HepG2 (cell line): Measurements from ENCODE around the gene C20orf144. TPM values are rescaled to one million over a fixed set of nuclear protein-coding genes. Genes with fewer than 3 reads are reported as not detected.
A peak's percentile ranks its signal among the peaks of the same experiment; 100 is the strongest.

Source experiments
- CSRNP2 ChIP-seq: sonication (generic); formaldehyde crosslinking; conservative IDR thresholded peaks from 2 replicates; pipeline ENCODE4 v1.8.0; 2022; ENCODE audit warnings: low read depth, missing genetic modification reagents
- EED ChIP-seq: sonication (generic); formaldehyde crosslinking; IDR thresholded peaks from 2 replicates; pipeline ENCODE4 v1.5.0; 2020; ENCODE audit warnings: mild to moderate bottlenecking, missing genetic modification reagents
- FOXK1 ChIP-seq: sonication (generic); formaldehyde crosslinking; IDR thresholded peaks from 2 replicates; pipeline ENCODE4 v1.4.0; 2020; ENCODE audit warnings: low read depth, missing genetic modification reagents, borderline replicate concordance
- FOXK2 ChIP-seq: fragments of 450-650 bp; IDR thresholded peaks from 2 replicates; pipeline ENCODE4 v1.6.1; 2016
- MED8 ChIP-seq: sonication (generic); formaldehyde crosslinking; IDR thresholded peaks from 2 replicates; pipeline ENCODE4 v1.8.1; 2023; ENCODE audit warnings: mild to moderate bottlenecking, missing genetic modification reagents; ENCODE audit not compliant: insufficient replicate concordance
- MYC ChIP-seq: sonication (generic); formaldehyde crosslinking; IDR thresholded peaks from 2 replicates; pipeline ENCODE4 v1.9.0; 2021; ENCODE audit warnings: missing genetic modification reagents, borderline replicate concordance
- NR2F2 ChIP-seq: IDR thresholded peaks from 2 replicates; pipeline ENCODE4 v1.6.1; 2012; ENCODE audit warnings: low read depth, inconsistent platforms, borderline replicate concordance
- ONECUT2 ChIP-seq: sonication (generic); formaldehyde crosslinking; IDR thresholded peaks from 2 replicates; pipeline ENCODE4 v1.4.0; 2020; ENCODE audit warnings: missing genetic modification reagents
- PAWR ChIP-seq: sonication (generic); formaldehyde crosslinking; IDR thresholded peaks from 2 replicates; pipeline ENCODE4 v1.4.0; 2020; ENCODE audit warnings: missing genetic modification reagents, mild to moderate bottlenecking, borderline replicate concordance
- TCF7 ChIP-seq: sonication (generic); IDR thresholded peaks from 2 replicates; pipeline ENCODE4 v1.6.1; 2016; ENCODE audit warnings: antibody characterized with exemption, low read depth
- U2AF1 ChIP-seq: fragments of 200-400 bp; formaldehyde crosslinking; optimal IDR thresholded peaks from 2 replicates; pipeline ENCODE3; 2017; ENCODE audit warnings: mild to moderate bottlenecking, low read depth, low read length
- ZBTB39 ChIP-seq: sonication (generic); formaldehyde crosslinking; IDR thresholded peaks from 2 replicates; pipeline ENCODE4 v1.5.0; 2020; ENCODE audit warnings: missing genetic modification reagents
- ZC3H13 ChIP-seq: sonication (generic); formaldehyde crosslinking; IDR thresholded peaks from 2 replicates; pipeline ENCODE4 v1.8.1; 2023; ENCODE audit warnings: mild to moderate bottlenecking, missing genetic modification reagents, moderate library complexity
- ZFP36L1 ChIP-seq: sonication (generic); formaldehyde crosslinking; IDR thresholded peaks from 2 replicates; pipeline ENCODE4 v1.8.0; 2022; ENCODE audit warnings: mild to moderate bottlenecking, missing genetic modification reagents, moderate library complexity
- ZNF136 ChIP-seq: sonication (generic); formaldehyde crosslinking; IDR thresholded peaks from 2 replicates; pipeline ENCODE4 v1.8.1; 2022; ENCODE audit warnings: low read depth, mild to moderate bottlenecking, moderate library complexity, missing genetic modification reagents
- ZNF44 ChIP-seq: sonication (generic); formaldehyde crosslinking; IDR thresholded peaks from 2 replicates; pipeline ENCODE4 v1.5.1; 2020; ENCODE audit warnings: mild to moderate bottlenecking, missing genetic modification reagents
- ZNF614 ChIP-seq: IDR thresholded peaks from 2 replicates; pipeline ENCODE4 v1.6.1; 2018; ENCODE audit warnings: missing biosample characterization, missing genetic modification reagents, inconsistent platforms, borderline replicate concordance
- polyA plus RNA-seq, 8 experiments: library from polyadenylated mRNA; depleted of rRNA in 3 of 8; stranded (reverse) in 7 of 8; unstranded in 1 of 8; fragments of >200 nt; fragmentation: Illumina TruSeq in 4 of 8; extraction: Trizol in 4 of 8; gene quantifications; 2 replicates each; pipeline versions ENCODE4 v1.2.1 to v1.2.3, GENCODE V29; 2011 to 2016; ENCODE audit warnings: low read depth in 4 of 8, missing spikeins in 1 of 8, mixed read lengths in 1 of 8; ENCODE audit not compliant: insufficient read depth in 1 of 8
- total RNA-seq, 5 experiments: library from RNA; depleted of rRNA; stranded (reverse); fragments of >200 nt; fragmentation: Illumina TruSeq; extraction: Trizol; gene quantifications; 2 replicates each; pipeline ENCODE4 v1.2.3, GENCODE V29; 2016; ENCODE audit warnings: low read depth in 1 of 5
- TF ChIP-seq, protein P1 (sequence below): sonication (generic); formaldehyde crosslinking; IDR thresholded peaks from 2 replicates; pipeline ENCODE4 v1.5.1; 2020; ENCODE audit warnings: mild to moderate bottlenecking, missing genetic modification reagents, borderline replicate concordance

C20orf144 gene
- total and polyA plus RNA-seq, 2 of the 13 experiments (the other 11 are each of a cell fraction or from before 2014, with no cell fraction given): 0.09 to 0.16 TPM

DNA sequence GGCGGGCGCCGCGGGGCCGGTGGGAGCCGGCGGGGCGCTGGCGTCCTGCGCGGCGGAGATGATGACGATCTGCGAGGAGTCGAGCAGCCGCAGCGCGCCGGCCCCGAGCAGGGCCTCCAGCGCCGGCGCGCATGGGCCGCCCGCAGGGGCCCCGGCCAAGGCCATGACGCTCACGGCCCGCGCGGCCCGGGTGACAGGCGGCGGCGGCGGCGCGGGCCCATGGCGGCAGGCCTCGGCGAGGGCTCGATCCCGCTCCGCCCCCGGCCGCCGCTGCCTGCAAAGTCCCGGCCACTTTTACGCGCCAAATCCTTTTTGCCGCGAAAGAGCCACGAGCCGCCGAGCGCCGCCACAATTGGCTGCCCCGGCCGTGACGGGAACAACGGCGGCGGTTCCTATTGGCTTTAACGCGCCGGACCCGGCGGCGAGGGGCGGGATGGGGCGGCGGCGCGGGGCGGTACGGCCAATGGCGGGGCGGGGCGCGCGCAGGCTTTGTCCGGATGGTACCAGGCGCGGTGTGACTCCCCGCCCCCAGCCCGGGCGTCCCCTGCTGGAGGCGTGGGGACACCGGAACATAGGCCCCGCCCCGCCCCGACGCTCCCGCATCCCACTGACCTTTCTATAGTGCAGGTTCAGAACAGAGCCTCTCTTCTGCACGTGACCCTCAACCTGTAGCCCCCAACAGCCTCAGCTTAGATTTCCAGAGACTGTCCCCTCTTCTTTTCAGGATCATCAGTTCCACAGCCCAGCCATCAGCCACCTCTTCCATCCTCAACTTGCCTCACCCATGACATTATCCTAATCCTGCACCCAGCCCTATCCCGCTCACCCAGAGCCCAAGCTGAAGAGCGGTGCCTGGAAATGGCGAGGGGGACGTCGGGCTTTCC, 24.2 kb downstream of the C20orf144 start, which contains the start of gene E2F1 (continued):
- TF ChIP-seq ZNF136: no peak
- peak; percentile 98 for TF ChIP-seq ZC3H13
- peak; percentile 44; the same call in 1 of the 2 replicates for TF ChIP-seq ZNF614
- TF ChIP-seq MED8 (CRISPR knock-in tag): peak; percentile 39
- no peak for TF ChIP-seq TCF7
- TF ChIP-seq CSRNP2: peak; percentile 89; the same call in 1 of the 2 replicates
- no peak for TF ChIP-seq ZBTB39 (CRISPR knock-in tag)
- TF ChIP-seq, protein P1, sequence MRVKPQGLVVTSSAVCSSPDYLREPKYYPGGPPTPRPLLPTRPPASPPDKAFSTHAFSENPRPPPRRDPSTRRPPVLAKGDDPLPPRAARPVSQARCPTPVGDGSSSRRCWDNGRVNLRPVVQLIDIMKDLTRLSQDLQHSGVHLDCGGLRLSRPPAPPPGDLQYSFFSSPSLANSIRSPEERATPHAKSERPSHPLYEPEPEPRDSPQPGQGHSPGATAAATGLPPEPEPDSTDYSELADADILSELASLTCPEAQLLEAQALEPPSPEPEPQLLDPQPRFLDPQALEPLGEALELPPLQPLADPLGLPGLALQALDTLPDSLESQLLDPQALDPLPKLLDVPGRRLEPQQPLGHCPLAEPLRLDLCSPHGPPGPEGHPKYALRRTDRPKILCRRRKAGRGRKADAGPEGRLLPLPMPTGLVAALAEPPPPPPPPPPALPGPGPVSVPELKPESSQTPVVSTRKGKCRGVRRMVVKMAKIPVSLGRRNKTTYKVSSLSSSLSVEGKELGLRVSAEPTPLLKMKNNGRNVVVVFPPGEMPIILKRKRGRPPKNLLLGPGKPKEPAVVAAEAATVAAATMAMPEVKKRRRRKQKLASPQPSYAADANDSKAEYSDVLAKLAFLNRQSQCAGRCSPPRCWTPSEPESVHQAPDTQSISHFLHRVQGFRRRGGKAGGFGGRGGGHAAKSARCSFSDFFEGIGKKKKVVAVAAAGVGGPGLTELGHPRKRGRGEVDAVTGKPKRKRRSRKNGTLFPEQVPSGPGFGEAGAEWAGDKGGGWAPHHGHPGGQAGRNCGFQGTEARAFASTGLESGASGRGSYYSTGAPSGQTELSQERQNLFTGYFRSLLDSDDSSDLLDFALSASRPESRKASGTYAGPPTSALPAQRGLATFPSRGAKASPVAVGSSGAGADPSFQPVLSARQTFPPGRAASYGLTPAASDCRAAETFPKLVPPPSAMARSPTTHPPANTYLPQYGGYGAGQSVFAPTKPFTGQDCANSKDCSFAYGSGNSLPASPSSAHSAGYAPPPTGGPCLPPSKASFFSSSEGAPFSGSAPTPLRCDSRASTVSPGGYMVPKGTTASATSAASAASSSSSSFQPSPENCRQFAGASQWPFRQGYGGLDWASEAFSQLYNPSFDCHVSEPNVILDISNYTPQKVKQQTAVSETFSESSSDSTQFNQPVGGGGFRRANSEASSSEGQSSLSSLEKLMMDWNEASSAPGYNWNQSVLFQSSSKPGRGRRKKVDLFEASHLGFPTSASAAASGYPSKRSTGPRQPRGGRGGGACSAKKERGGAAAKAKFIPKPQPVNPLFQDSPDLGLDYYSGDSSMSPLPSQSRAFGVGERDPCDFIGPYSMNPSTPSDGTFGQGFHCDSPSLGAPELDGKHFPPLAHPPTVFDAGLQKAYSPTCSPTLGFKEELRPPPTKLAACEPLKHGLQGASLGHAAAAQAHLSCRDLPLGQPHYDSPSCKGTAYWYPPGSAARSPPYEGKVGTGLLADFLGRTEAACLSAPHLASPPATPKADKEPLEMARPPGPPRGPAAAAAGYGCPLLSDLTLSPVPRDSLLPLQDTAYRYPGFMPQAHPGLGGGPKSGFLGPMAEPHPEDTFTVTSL (CRISPR knock-in tag): no peak
- peak; percentile 77; the same call in 1 of the 2 replicates for TF ChIP-seq FOXK1 (CRISPR knock-in tag)
- TF ChIP-seq EED (CRISPR knock-in tag): peak; percentile 81; the same call in 1 of the 2 replicates
- no peak for TF ChIP-seq FOXK2
- peak; percentile 72; the same call in 1 of the 2 replicates for TF ChIP-seq MYC (CRISPR knock-in tag)
- TF ChIP-seq ZFP36L1 (CRISPR knock-in tag): peak; percentile 99
- peak; percentile 75 for TF ChIP-seq ONECUT2 (CRISPR knock-in tag)
- 0 out of 2 replicates have a peak, but pooled peaks have one; percentile 18 for TF ChIP-seq NR2F2
- no peak for TF ChIP-seq U2AF1
- TF ChIP-seq PAWR: no peak
- TF ChIP-seq ZNF44: no peak
